Adrenal gland (tissue), 12 donors: ENCODE data around the gene LAD1. TPM values are rescaled to one million over a fixed set of nuclear protein-coding genes. Genes with fewer than 3 reads are reported as not detected.

ENCODE experiments used
- DNase-seq, 7 donors: peaks; one replicate each; pipeline ENCODE4 v3.0.0-alpha.2; 2019 to 2020
- H3K27ac ChIP-seq, 5 donors: fragments of 200-600 bp; sonication (generic) in 4 of 5; 1 replicate in 3 of 5; 2 replicates in 2 of 5; pipeline versions ENCODE4 v1.5.1 to v1.8.0; 2016 to 2020; ENCODE audit warnings: mild to moderate bottlenecking in 1 of 5
- H3K27me3 ChIP-seq: fragments of 200-600 bp; 2 replicates; pipeline ENCODE4 v1.8.0; 2021
- H3K36me3 ChIP-seq, 2 donors: fragments of 200-600 bp; replicated peaks in 1 of 2; 1 replicate in 1 of 2; 2 replicates in 1 of 2; pipeline versions ENCODE4 v1.5.1 to v1.8.0; 2018 to 2022
- H3K4me1 ChIP-seq, 2 donors: fragments of 200-600 bp; replicated peaks in 1 of 2; 1 replicate in 1 of 2; 2 replicates in 1 of 2; pipeline versions ENCODE4 v1.5.1 to v1.8.0; 2018 to 2021
- H3K4me3 ChIP-seq, 4 donors: fragments of 200-600 bp; sonication (generic) in 3 of 4; one replicate each; pipeline ENCODE4 v1.5.1; 2016 to 2018
- H3K9me3 ChIP-seq, 3 donors: fragments of 200-600 bp; sonication (generic) in 1 of 3; replicated peaks in 1 of 3; 1 replicate in 2 of 3; 2 replicates in 1 of 3; pipeline versions ENCODE4 v1.5.1 to v1.8.0; 2016 to 2021
- POLR2A ChIP-seq, 2 donors: fragments of 450-650 bp; IDR thresholded peaks; one replicate each; pipeline ENCODE4 v1.6.1; 2017; ENCODE audit warnings: antibody characterized with exemption in 2 of 2, mild to moderate bottlenecking in 2 of 2, moderate library complexity in 1 of 2
- WGBS, 4 donors: extraction: QIAGEN DNeasy Blood & Tissue Kit in 2 of 4; methylation state at CpG; one replicate each; pipeline versions ENCODE4 v1.1.5 to v1.1.7; 2013 to 2017; 5-methylcytosine and 5-hydroxymethylcytosine counted together
- intact Hi-C, 2 donors: fragments of 100-400 bp; cut with DNase I; formaldehyde crosslinking; loops; one replicate each; pipeline versions ENCODE4 v1.14.1 to v1.15.0; 2022 to 2023
- polyA plus RNA-seq, 3 donors: library from polyadenylated mRNA; stranded (reverse); fragments of 200-250 nt in 2 of 3; fragments of 350-450 nt in 1 of 3; fragmentation: Illumina TruSeq in 1 of 3; extraction: RNeasy Lipid Tissue Mini Kit (QIAGEN cat#74804) in 1 of 3; gene quantifications; one replicate each; pipeline ENCODE4 v1.2.3, GENCODE V29; 2013 to 2014
- total RNA-seq, 9 donors: library from RNA; depleted of rRNA in 4 of 9; stranded (reverse); fragments of >200 nt in 4 of 9; fragments of 120-200 nt in 1 of 9; fragmentation: NEBNext Ultra II Directional in 1 of 9; extraction: Animal tissue kit (Norgen Biotek cat#: 25700) in 1 of 9; gene quantifications; one replicate each; pipeline versions ENCODE4 v1.1.0 to v1.2.4, GENCODE V29; 2013 to 2023
- TF ChIP-seq, protein P1 (sequence below), 6 experiments: fragments of 450-650 bp in 4 of 6; fragments of 200-600 bp in 2 of 6; sonication (generic) in 1 of 6; IDR thresholded peaks; 1 replicate in 5 of 6; 2 replicates in 1 of 6; pipeline versions ENCODE4 v1.5.1 to v1.8.0; 2016 to 2021; ENCODE audit warnings: antibody characterized with exemption in 6 of 6, mild to moderate bottlenecking in 2 of 6, moderate library complexity in 1 of 6
- donor health status: healthy with polysubstance abuse.
- donor health status: Bipolar disorder and iron deficiency.
- donor health status: DM: yes; HTN: yes; CAD: no.
- donor health status: DM: no; HTN: no; CAD: no.
- donor health status: DM: no; HTN: no; CAD: no.
- donor health status: DM: yes; HTN: yes; CAD: no.

The LAD1 gene
- total and polyA plus RNA-seq, 12 donors = 0.08 to 0.61 (median 0.17) TPM; not detected in 7

DNA sequence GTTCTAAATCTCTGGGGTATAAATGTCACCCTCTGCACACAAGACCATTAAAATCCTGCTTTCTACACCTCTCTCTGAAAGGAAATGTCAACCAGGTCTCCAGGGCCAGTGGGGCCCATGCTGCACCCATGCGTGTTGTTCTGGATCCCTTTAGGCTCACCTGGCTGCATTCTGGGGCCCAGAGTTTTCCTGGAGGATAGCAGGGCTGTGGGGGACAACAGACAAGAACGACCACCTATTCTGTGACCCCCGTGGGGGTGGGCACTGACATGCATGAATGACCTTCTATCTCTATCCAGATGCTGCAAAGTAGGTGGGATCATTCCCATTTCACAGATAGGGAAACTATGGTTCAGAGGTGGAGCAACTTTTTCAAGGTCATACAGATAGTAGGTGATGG is 63.2 kb downstream of the LAD1 start:
- TF ChIP-seq, protein P1, sequence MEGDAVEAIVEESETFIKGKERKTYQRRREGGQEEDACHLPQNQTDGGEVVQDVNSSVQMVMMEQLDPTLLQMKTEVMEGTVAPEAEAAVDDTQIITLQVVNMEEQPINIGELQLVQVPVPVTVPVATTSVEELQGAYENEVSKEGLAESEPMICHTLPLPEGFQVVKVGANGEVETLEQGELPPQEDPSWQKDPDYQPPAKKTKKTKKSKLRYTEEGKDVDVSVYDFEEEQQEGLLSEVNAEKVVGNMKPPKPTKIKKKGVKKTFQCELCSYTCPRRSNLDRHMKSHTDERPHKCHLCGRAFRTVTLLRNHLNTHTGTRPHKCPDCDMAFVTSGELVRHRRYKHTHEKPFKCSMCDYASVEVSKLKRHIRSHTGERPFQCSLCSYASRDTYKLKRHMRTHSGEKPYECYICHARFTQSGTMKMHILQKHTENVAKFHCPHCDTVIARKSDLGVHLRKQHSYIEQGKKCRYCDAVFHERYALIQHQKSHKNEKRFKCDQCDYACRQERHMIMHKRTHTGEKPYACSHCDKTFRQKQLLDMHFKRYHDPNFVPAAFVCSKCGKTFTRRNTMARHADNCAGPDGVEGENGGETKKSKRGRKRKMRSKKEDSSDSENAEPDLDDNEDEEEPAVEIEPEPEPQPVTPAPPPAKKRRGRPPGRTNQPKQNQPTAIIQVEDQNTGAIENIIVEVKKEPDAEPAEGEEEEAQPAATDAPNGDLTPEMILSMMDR (IDR thresholded peaks at IDR 0.05) = no peak
- no peak for TF ChIP-seq POLR2A (IDR thresholded peaks at IDR 0.05)
- intact Hi-C loops = no loop called here
- WGBS, 4 donors = 60 to 76% (median 73%) methylated on average over 2 to 3 of the region's 3 CpGs
- Histone ChIP-seq H3K27ac (no peak overlapping the region), H3K4me1 (no peaks in the 10 kb centered on the region), H3K27me3 (no peaks in the 10 kb centered on the region), H3K4me3 (no peak overlapping the region), H3K9me3 (no peaks in the 10 kb centered on the region), H3K36me3 (no peaks in the 10 kb centered on the region)
- DNase-seq = no peak

DNA sequence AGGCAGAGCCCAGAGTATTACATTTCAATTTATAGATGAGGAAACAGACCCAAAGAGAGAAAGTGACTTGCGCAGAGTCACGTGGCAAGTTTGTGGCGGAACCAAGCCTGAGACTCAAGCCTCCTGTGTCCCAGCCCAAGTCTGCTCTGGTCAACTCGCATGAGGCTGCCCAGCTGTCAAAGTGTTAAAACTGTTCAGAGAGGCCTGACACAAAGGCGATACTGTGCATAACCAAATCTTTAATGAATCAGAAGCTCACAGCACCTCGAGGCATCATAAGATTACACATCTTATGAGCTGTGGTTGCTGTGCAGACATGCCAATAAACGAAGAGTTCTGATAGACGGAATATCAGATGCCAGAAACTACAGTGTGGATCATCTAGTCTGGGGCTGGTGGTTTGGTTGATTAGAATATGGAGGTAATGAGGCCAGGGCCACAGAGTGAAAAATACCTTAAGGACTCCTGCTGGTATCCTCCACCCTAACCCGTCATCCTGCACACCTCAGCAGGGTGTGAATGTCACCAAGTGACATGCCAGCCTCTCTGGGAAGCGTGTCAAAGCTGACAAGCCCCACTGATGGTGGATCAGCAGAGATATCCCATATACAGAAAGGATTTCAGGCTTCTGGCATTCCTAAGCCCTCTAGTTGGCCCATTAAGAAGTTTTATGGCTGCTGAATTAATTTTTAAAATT is 63.8 kb downstream of the LAD1 start:
- Histone ChIP-seq H3K4me1 (no peaks in the 10 kb centered on the region), H3K27me3 (no peaks in the 10 kb centered on the region), H3K4me3 (no peak overlapping the region), H3K27ac (no peak overlapping the region), H3K36me3 (no peaks in the 10 kb centered on the region), H3K9me3 (no peaks in the 10 kb centered on the region)
- 83 to 91% (median 87%) methylated on average over 10 of the region's 10 CpGs for WGBS, 4 donors
- TF ChIP-seq POLR2A (IDR thresholded peaks at IDR 0.05) = no peak
- TF ChIP-seq, protein P1 (IDR thresholded peaks at IDR 0.05) = no peak
- DNase-seq = no peak
- intact Hi-C loops = no loop called here

DNA sequence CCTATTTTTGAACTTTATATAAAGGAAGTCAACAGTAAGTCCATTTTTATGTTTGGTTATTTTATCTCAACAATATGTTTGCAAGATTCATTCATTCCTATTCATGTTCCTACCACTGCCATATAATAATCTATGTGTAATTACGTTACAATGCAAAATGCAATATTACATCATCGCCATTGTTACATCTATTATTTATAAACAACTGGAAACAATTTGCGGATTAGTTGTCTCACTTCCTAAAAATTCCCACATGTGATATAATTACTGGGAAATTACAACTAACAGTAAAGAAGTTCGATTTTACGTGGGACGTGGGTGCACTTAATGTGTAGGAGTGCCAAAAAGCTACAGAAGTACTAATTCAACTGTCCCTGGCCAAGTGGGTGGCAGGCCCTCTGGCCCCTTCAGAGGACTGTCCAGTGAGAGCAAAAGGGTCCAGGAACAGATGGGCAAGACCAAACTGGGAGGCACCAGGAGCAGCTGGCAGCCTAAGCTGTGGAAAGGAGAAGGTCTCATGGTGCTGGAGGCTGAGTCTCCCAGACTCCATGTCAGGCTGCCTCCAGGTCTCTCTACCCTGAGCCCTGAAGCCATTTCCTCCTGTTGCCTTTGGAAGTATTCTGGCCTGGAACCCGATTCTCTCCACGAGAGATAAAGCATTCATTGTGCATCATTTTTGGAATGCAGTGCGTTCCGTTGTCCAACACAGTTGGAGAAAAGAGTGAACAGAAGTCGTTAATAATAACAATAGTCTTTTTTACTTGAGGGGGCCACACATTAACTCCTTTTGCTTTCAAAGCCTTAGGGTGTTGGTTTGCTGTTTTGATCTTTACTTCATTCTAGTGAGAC is 64.6 kb downstream of the LAD1 start:
- Histone ChIP-seq H3K27ac (no peak overlapping the region), H3K4me1 (no peaks in the 10 kb centered on the region), H3K9me3 (no peaks in the 10 kb centered on the region), H3K36me3 (no peaks in the 10 kb centered on the region), H3K4me3 (no peak overlapping the region), H3K27me3 (no peaks in the 10 kb centered on the region)
- DNase-seq = no peak
- TF ChIP-seq, protein P1 (IDR thresholded peaks at IDR 0.05) = no peak
- TF ChIP-seq POLR2A (IDR thresholded peaks at IDR 0.05) = no peak
- 72 to 75% (median 75%) methylated on average over 11 of the region's 11 CpGs for WGBS, 4 donors
- intact Hi-C loops = no loop called here

DNA sequence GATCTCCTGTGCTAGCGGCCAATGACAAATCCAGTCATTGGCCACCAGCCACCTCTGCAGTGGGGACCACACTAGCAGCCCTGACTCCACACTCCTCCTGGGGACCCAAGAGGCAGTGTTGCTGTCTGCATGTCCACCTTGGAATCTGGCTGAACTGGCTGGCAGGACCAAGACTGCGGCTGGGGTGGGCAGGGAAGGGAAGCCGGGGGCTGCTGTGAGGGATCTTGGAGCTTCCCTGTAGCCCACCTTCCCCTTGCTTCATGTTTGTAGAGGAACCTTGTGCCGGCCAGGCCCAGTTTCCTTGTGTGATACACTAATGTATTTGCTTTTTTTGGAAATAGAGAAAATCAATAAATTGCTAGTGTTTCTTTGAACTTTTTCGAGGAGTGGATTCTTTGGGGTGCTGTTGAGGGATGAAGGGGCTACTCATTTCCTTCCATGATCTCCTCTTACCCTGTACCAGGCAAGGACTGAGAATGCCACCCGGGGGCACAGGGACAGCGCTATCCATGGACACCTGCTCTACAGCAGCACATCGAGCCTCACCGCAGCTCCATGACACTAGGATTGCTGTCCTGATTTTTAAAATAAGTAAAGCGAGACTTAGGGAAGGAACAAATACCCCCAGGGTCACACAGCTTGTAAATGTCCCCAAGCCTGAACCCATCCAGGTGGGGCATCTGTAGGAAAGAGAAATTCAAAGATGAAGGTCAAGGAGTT is 66.3 kb downstream of the LAD1 start:
- Histone ChIP-seq H3K27me3 (no peaks in the 10 kb centered on the region), H3K27ac (no peak overlapping the region), H3K4me1 (no peaks in the 10 kb centered on the region), H3K36me3 (no peaks in the 10 kb centered on the region), H3K4me3 (no peak overlapping the region), H3K9me3 (no peaks in the 10 kb centered on the region)
- 91 to 93% (median 92%) methylated on average over 7 to 10 of the region's 10 CpGs for WGBS, 4 donors
- intact Hi-C loops = no loop called here
- TF ChIP-seq POLR2A (IDR thresholded peaks at IDR 0.05) = no peak
- TF ChIP-seq, protein P1 (IDR thresholded peaks at IDR 0.05) = no peak
- no peak for DNase-seq
